Neural cell (in vitro differentiated cells): ENCODE measurements around the gene BRD8.

Source experiments
- CTCF ChIP-seq: fragments of 450-650 bp; IDR thresholded peaks from 2 replicates; pipeline ENCODE4 v1.5.1; 2014; ENCODE audit warnings: antibody characterized with exemption, mild to moderate bottlenecking, moderate library complexity; ENCODE audit not compliant: poor library complexity, severe bottlenecking
- EP300 ChIP-seq: fragments of 450-650 bp; conservative IDR thresholded peaks from 2 replicates; pipeline ENCODE4 v1.6.1; 2014; ENCODE audit warnings: antibody characterized with exemption, mild to moderate bottlenecking, moderate library complexity; ENCODE audit not compliant: poor library complexity, severe bottlenecking
- EZH2 ChIP-seq: fragments of 200-600, 300-800 bp; shearing (Covaris generic), sonication (generic); IDR thresholded peaks from 2 replicates; pipeline ENCODE4 v1.6.1; 2014; ENCODE audit warnings: antibody characterized with exemption, low read length, borderline replicate concordance, mild to moderate bottlenecking; ENCODE audit not compliant: insufficient read depth, poor library complexity, severe bottlenecking
- POLR2AphosphoS5 ChIP-seq: IDR thresholded peaks from 2 replicates; pipeline ENCODE4 v1.6.1; 2012
- REST ChIP-seq: IDR thresholded peaks from 2 replicates; pipeline ENCODE4 v1.6.1; 2012; ENCODE audit warnings: borderline replicate concordance
- TAF1 ChIP-seq: IDR thresholded peaks from 2 replicates; pipeline ENCODE4 v1.6.1; 2012; ENCODE audit warnings: low read depth

GRCh38 chr5:138157626-138158025 lies 20.8 kb downstream of the BRD8 start:
- TF ChIP-seq CTCF (no peak), TAF1 (no peak), POLR2AphosphoS5 (no peak), EP300 (no peak), REST (no peak), EZH2 (no peak)
